Measurements from ENCODE around the gene ZCCHC10. TPM values are rescaled to one million over a fixed set of nuclear protein-coding genes. Genes with fewer than 3 reads are reported as not detected.

Gene ZCCHC10
- polyA plus RNA-seq, 4 donors, result 24.4 to 39.7 (median 27.4) TPM

DNA sequence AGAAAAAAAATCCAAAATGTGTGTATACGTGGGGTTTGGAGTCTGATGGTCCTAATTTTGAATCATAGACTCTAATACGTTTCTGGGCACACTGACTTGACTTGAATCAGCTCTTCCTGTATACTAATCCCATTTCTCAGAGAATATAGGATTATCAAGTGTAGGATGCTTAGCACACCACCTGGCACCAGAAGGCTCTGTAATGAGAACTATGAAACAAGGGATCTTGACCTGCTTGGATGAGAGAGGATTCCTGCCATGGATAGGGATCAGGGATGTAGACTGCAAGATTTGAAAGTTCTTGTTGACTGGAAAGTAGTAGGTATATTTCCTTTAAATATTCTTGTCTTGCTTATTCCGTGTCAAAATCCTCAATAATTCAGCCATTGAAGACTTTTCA is 33.3 kb upstream of the ZCCHC10 start:
- H3K4me1 ChIP-seq (ENCODE audit: control insufficient read depth in 3 of 3, insufficient read depth in 2 of 3, low read depth in 1 of 3, low read length in 2 of 3), result peaks cover 0 to 9% (median 4%) of the 10 kb centered on the region in 3 donors
- no peaks in the 10 kb centered on the region for H3K9me3 ChIP-seq (ENCODE audit: control insufficient read depth in 2 of 2, insufficient read depth in 1 of 2, low read depth in 1 of 2, low read length in 1 of 2)
- DNase-seq (no peak), FAIRE-seq (no peak)
- H3K27ac ChIP-seq (ENCODE audit: low read depth in 1 of 3, low read length in 2 of 3), result no peak overlapping the region
- H3K27me3 ChIP-seq (ENCODE audit: control insufficient read depth in 3 of 3, insufficient read depth in 3 of 3, low read length in 3 of 3), result no peaks in the 10 kb centered on the region
- H3K4me3 ChIP-seq (ENCODE audit: low read depth in 1 of 3, low read length in 3 of 3), result no peak overlapping the region
- 74 to 84% (median 83%) methylated on average over 3 of the region's 3 CpGs for WGBS, 3 donors
- peaks cover 0 to 6% (median 0%) of the 10 kb centered on the region in 3 donors for H3K36me3 ChIP-seq (ENCODE audit: control insufficient read depth in 3 of 3, insufficient read depth in 2 of 3, low read depth in 1 of 3, low read length in 3 of 3)

DNA sequence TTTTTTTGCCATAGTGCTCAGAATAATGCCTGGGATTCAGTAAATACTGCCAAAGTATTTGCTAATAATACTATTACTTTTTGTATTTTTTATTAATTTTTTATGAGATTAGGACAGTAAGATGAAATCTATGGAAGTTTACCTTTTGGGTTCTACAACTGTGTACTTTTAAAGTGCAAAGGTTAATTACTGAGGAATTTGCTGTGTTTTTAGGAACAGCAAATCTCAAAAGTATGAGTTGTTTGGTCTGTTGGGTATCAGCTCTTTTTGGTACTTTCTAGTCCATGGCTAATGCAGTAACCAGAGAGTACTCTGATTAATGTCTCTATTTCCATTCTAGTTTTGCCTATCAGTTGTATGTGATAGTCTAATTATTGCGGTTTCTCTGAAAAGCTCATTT is 30.5 kb upstream of the ZCCHC10 start:
- Histone ChIP-seq H3K4me1 (ENCODE audit: control insufficient read depth in 3 of 3, insufficient read depth in 2 of 3, low read depth in 1 of 3, low read length in 2 of 3) (peaks cover 0 to 14% (median 3%) of the 10 kb centered on the region in 3 donors), H3K36me3 (ENCODE audit: control insufficient read depth in 3 of 3, insufficient read depth in 2 of 3, low read depth in 1 of 3, low read length in 3 of 3) (peaks cover 0 to 12% (median 0%) of the 10 kb centered on the region in 3 donors), H3K27me3 (ENCODE audit: control insufficient read depth in 3 of 3, insufficient read depth in 3 of 3, low read length in 3 of 3) (no peaks in the 10 kb centered on the region), H3K27ac (ENCODE audit: low read depth in 1 of 3, low read length in 2 of 3) (no peak overlapping the region), H3K4me3 (ENCODE audit: low read depth in 1 of 3, low read length in 3 of 3) (no peak overlapping the region), H3K9me3 (ENCODE audit: control insufficient read depth in 2 of 2, insufficient read depth in 1 of 2, low read depth in 1 of 2, low read length in 1 of 2) (no peaks in the 10 kb centered on the region)
- no peak for FAIRE-seq
- WGBS, 3 donors, result 93 to 97% (median 95%) methylated on average over 1 of the region's 1 CpG
- no peak for DNase-seq

DNA sequence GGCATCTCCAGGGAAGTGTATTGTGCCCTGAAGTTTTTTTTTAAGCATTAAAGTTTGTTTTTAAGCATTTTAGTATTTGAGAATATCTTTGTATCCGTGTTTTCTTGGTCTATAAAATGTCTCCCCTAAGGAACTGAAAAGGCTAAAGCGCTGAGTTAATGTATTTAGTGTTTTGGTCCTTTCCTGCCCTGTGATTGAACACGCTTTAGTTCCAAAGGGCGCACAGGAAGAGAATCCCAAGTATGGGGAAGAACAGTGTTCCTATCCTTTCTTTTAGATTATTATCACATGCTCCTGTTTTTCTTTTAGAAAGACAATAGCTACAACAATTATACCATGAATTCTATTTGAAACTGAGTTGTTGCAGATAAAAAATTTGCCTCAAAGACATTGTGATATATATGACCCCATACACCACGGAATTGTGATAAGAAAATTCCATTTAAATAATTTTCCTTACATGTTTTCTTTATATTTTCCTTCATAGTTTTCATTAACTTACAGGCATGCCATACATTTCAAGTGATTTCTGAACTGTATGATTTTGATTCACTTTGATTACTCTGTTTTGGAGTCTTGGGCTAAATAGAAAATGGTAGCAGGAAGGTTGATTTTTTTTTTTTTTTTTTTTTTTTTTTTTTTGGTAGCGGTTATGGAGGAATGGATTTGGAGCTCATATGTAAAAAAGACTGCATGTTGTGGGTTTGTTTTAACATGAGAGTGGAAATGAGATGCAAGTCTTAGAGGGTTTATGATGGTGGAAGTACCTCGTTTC is 28.5 kb upstream of the ZCCHC10 start:
- no peak overlapping the region for H3K27ac ChIP-seq (ENCODE audit: low read depth in 1 of 3, low read length in 2 of 3)
- H3K27me3 ChIP-seq (ENCODE audit: control insufficient read depth in 3 of 3, insufficient read depth in 3 of 3, low read length in 3 of 3), result no peaks in the 10 kb centered on the region
- H3K9me3 ChIP-seq (ENCODE audit: control insufficient read depth in 2 of 2, insufficient read depth in 1 of 2, low read depth in 1 of 2, low read length in 1 of 2), result no peaks in the 10 kb centered on the region
- no peak for DNase-seq
- WGBS, 3 donors, result 87 to 89% (median 87%) methylated on average over 7 of the region's 7 CpGs
- no peak for FAIRE-seq
- peaks cover 7 to 20% (median 11%) of the 10 kb centered on the region in 3 donors for H3K4me1 ChIP-seq (ENCODE audit: control insufficient read depth in 3 of 3, insufficient read depth in 2 of 3, low read depth in 1 of 3, low read length in 2 of 3)
- H3K36me3 ChIP-seq (ENCODE audit: control insufficient read depth in 3 of 3, insufficient read depth in 2 of 3, low read depth in 1 of 3, low read length in 3 of 3), result peaks cover 0 to 12% (median 0%) of the 10 kb centered on the region in 3 donors
- H3K4me3 ChIP-seq (ENCODE audit: low read depth in 1 of 3, low read length in 3 of 3), result no peak overlapping the region

DNA sequence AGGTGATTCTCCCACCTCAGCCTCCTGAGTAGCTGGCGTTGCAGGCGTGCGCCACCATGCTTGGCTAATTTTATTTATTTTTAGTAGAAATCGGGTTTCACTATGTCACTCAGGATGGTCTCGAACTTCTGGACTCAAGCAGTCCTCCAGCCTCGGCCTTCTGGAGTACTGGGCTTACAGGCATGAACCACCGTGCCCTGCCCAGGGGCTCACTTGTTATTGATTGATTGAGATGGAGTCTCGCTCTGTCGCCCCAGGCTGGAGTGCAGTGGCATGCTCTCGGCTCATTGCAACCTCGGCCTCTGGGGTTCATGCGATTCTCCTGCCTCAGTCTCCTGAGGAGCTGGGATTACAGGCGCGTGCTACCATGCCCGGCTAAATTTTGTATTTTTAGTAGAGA is 27.1 kb upstream of the ZCCHC10 start:
- DNase-seq, result no peak
- peaks cover 7 to 23% (median 16%) of the 10 kb centered on the region in 3 donors for H3K4me1 ChIP-seq (ENCODE audit: control insufficient read depth in 3 of 3, insufficient read depth in 2 of 3, low read depth in 1 of 3, low read length in 2 of 3)
- peak overlapping the region; percentile 77 to 93 (median 92) for H3K4me3 ChIP-seq (ENCODE audit: low read depth in 1 of 3, low read length in 3 of 3)
- no peaks in the 10 kb centered on the region for H3K27me3 ChIP-seq (ENCODE audit: control insufficient read depth in 3 of 3, insufficient read depth in 3 of 3, low read length in 3 of 3)
- H3K27ac ChIP-seq (ENCODE audit: low read depth in 1 of 3, low read length in 2 of 3), result no peak overlapping the region
- H3K36me3 ChIP-seq (ENCODE audit: control insufficient read depth in 3 of 3, insufficient read depth in 2 of 3, low read depth in 1 of 3, low read length in 3 of 3), result peaks cover 0 to 12% (median 0%) of the 10 kb centered on the region in 3 donors
- H3K9me3 ChIP-seq (ENCODE audit: control insufficient read depth in 2 of 2, insufficient read depth in 1 of 2, low read depth in 1 of 2, low read length in 1 of 2), result no peaks in the 10 kb centered on the region
- FAIRE-seq, result no peak
- 89 to 93% (median 92%) methylated on average over 15 of the region's 15 CpGs for WGBS, 3 donors

DNA sequence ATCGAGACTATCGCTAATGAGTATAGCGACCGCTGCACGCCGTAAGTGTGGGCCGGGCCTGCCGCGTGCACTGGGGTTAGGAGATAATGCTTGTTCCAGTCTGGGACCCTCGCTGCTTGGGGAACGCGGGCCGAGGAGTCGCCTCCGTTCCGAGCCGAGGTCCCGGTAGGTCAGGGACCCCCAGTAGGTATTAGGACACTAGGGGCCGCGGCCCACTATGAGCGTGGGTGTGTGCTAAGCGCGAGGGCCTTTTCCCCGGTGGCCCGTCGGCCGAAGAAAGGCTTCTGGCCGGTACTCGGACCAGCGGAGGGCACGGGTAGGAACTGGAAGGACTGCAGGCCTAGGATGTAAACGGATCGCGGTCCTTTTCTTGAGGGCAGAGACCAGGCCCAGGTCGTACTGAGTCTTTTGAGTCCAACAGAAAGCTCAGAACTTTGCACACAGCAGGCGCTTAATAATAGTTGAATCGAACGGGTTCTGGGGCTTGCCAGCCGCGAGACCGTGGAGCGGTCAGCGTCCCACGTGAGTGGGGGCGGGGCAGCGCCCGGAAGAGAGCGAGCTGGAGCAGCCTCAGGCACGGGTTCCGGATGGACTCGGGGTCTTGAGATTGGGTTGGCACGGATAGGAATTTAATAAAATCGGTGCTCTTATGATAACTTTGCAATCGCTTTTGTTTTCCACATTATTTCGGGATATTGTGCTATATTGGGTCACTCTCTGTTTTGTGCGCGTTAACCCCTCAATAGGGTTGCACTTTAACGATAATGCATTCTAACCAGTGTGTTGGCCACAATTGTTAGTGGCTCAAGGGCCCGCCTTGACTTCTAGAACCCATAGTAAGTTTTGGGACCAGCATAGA is 26.2 kb upstream of the ZCCHC10 start:
- H3K9me3 ChIP-seq (ENCODE audit: control insufficient read depth in 2 of 2, insufficient read depth in 1 of 2, low read depth in 1 of 2, low read length in 1 of 2), result no peaks in the 10 kb centered on the region
- DNase-seq (peak; percentile 62 to 81), FAIRE-seq (no peak)
- peaks cover 7 to 18% (median 16%) of the 10 kb centered on the region in 3 donors for H3K4me1 ChIP-seq (ENCODE audit: control insufficient read depth in 3 of 3, insufficient read depth in 2 of 3, low read depth in 1 of 3, low read length in 2 of 3)
- H3K4me3 ChIP-seq (ENCODE audit: low read depth in 1 of 3, low read length in 3 of 3), result peak overlapping the region; percentile 77 to 93 (median 92)
- H3K27ac ChIP-seq (ENCODE audit: low read depth in 1 of 3, low read length in 2 of 3), result peak overlapping the region; percentile 99 to 100 (median 100)
- H3K36me3 ChIP-seq (ENCODE audit: control insufficient read depth in 3 of 3, insufficient read depth in 2 of 3, low read depth in 1 of 3, low read length in 3 of 3), result peaks cover 0 to 8% (median 0%) of the 10 kb centered on the region in 3 donors
- WGBS, 3 donors, result 1% methylated on average over 51 to 59 of the region's 59 CpGs
- no peaks in the 10 kb centered on the region for H3K27me3 ChIP-seq (ENCODE audit: control insufficient read depth in 3 of 3, insufficient read depth in 3 of 3, low read length in 3 of 3)

DNA sequence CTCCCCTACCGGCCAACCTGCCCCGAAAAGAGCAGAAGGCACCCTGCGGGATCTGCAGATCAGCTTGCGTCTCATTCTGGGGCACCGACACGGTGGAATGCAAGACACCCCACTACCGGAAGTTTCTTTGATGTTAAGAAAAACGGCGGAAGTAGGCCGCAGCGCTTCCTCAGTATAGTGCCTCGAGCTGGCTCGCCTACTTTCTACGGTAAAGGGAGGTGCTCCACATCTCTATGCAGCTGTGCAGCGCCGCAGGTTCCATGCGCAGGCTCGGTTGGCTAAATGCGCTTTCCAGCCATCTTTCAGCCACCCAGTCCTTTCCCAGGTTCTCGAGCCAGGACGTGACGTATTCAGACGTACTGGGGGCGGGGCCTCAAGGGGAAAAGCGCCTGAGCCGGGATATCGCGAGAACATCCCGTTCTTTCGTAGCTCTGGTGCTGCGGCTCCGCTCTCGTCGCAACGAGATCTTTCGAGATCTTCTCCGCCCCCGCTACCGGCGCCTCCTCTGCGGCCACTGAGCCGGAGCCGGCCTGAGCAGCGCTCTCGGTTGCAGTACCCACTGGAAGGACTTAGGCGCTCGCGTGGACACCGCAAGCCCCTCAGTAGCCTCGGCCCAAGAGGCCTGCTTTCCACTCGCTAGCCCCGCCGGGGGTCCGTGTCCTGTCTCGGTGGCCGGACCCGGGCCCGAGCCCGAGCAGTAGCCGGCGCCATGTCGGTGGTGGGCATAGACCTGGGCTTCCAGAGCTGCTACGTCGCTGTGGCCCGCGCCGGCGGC is 25.4 kb upstream of the ZCCHC10 start, which contains the start of gene HSPA4:
HSPA4 (plus strand) TSS at position 472 of the 775 bp plus-strand sequence; CDS start at position 710, 238 bp downstream.
- FAIRE-seq (no peak), DNase-seq (peak; percentile 98 to 100)
- Histone ChIP-seq H3K27ac (ENCODE audit: low read depth in 1 of 3, low read length in 2 of 3) (peak within 1 kb of the TSS; percentile 99 to 100 (median 100)), H3K4me1 (ENCODE audit: control insufficient read depth in 3 of 3, insufficient read depth in 2 of 3, low read depth in 1 of 3, low read length in 2 of 3) (peaks cover 7 to 17% (median 16%) of the 10 kb centered on the region in 3 donors), H3K27me3 (ENCODE audit: control insufficient read depth in 3 of 3, insufficient read depth in 3 of 3, low read length in 3 of 3) (no peaks in the 10 kb centered on the region), H3K9me3 (ENCODE audit: control insufficient read depth in 2 of 2, insufficient read depth in 1 of 2, low read depth in 1 of 2, low read length in 1 of 2) (no peaks in the 10 kb centered on the region), H3K4me3 (ENCODE audit: low read depth in 1 of 3, low read length in 3 of 3) (peak within 1 kb of the TSS; percentile 77 to 93 (median 92)), H3K36me3 (ENCODE audit: control insufficient read depth in 3 of 3, insufficient read depth in 2 of 3, low read depth in 1 of 3, low read length in 3 of 3) (peaks cover 0 to 8% (median 0%) of the 10 kb centered on the region in 3 donors)
- WGBS, 3 donors, result 0 to 1% (median 0%) methylated on average over 67 to 68 of the region's 68 CpGs

DNA sequence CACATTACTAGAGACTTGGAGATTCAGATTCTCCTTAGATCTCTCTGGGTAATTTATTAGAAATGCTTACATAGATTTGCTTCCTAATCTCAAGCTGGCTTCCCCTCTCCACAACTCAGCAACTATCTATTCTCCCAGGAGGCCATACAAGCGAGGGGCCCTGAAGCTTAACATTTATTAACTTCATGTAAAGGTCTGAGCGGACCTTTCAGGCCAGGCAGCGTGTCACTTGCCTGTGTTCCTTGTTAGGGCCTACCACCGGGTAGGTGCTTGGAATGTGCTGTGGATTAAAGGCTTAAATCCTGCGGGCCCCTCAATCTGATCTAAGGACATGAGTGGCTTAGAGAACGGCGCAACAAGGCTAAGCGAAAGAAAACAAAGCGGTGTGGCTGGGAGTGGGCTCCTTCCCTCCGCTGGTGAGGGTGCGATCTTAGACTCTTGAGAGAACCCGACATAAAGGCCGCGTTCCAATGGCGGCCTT is 24.8 kb upstream of the ZCCHC10 start:
- H3K9me3 ChIP-seq (ENCODE audit: control insufficient read depth in 2 of 2, insufficient read depth in 1 of 2, low read depth in 1 of 2, low read length in 1 of 2), result no peaks in the 10 kb centered on the region
- no peaks in the 10 kb centered on the region for H3K27me3 ChIP-seq (ENCODE audit: control insufficient read depth in 3 of 3, insufficient read depth in 3 of 3, low read length in 3 of 3)
- peak overlapping the region; percentile 99 to 100 (median 100) for H3K27ac ChIP-seq (ENCODE audit: low read depth in 1 of 3, low read length in 2 of 3)
- DNase-seq (no peak), FAIRE-seq (no peak)
- WGBS, 3 donors, result 2 to 3% (median 3%) methylated on average over 14 to 15 of the region's 15 CpGs
- H3K4me3 ChIP-seq (ENCODE audit: low read depth in 1 of 3, low read length in 3 of 3), result peak overlapping the region; percentile 77 to 93 (median 92)
- H3K36me3 ChIP-seq (ENCODE audit: control insufficient read depth in 3 of 3, insufficient read depth in 2 of 3, low read depth in 1 of 3, low read length in 3 of 3), result peaks cover 0 to 8% (median 0%) of the 10 kb centered on the region in 3 donors
- H3K4me1 ChIP-seq (ENCODE audit: control insufficient read depth in 3 of 3, insufficient read depth in 2 of 3, low read depth in 1 of 3, low read length in 2 of 3), result peaks cover 7 to 16% (median 14%) of the 10 kb centered on the region in 3 donors

All from small intestine (tissue), 7 donors.